ENCODE results near the gene PMM1.
A peak's percentile ranks its signal among the peaks of the same experiment; 100 is the strongest.
"Not testable (repeated sequence)": the region's sequence is repeated elsewhere in the genome, so short reads cannot be mapped to it uniquely, and the experiment has no call there.

The PMM1 gene

DNA sequence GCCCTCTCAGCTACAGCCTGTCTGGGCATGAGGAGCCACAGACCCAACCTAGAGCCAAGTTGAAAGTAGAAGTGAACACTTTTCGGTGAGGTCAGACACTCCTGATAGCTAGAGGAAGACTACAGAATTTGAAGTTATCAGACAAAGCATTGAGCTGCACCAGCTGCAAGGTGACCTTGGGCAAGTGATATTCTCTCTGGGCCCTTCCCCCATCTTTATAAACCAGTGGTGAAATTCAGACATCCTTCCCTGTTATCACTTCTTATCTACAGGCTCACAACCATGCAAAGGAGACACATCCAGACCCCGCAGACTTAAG is 8.0 kb upstream of the PMM1 start:
- DNase-seq (ENCODE audit: low read depth in 3 of 3, low spot score in 1 of 3) = no peak

DNA sequence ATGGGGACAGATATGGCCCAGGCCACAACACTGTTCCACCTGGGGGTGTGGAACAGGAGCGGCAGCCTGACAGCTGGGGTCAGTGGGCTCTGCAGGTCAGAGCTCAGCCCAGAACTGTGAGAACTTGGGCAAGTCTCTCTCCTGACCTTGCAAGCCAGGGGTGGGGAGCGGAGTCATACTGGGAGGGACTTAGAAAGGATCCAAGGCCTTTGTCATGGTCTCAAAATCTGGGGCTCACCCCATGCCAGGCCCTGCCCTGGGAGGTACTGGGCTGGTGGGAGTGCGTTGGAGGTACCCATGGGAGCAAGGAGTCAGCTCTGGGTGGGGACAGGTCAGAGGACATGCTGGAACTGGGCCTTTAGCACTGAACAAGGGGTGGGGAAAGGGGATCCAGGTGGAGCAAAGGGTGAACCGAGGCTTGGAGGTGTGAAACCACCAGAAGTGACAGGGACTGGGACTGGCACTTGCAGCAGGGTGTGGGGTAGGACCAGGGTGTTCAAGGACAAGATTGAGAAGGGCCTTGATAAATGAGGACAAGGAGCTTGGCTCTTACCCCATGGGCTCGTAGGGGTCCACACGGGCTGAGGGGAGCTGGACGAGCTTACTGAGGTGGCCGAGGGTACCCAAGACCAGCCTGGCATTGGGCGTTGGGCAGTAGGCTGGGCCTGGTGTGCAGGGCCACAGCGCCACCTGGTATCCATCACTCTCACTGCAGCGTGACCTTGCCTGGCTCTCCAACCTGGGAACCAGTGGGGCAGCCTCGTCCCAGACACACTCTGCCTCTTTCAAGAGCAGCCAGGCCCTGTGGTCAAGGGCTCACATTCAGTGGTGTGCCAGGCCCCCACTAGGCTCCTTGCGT is 7.4 kb upstream of the PMM1 start:
- peak in 1 of 3 donors; percentile 14 for DNase-seq (ENCODE audit: low read depth in 3 of 3, low spot score in 1 of 3)

GRCh38 chr22:41595703-41596102 is 6.1 kb upstream of the PMM1 start:
- no peak for DNase-seq (ENCODE audit: low read depth in 3 of 3, low spot score in 1 of 3)

DNA sequence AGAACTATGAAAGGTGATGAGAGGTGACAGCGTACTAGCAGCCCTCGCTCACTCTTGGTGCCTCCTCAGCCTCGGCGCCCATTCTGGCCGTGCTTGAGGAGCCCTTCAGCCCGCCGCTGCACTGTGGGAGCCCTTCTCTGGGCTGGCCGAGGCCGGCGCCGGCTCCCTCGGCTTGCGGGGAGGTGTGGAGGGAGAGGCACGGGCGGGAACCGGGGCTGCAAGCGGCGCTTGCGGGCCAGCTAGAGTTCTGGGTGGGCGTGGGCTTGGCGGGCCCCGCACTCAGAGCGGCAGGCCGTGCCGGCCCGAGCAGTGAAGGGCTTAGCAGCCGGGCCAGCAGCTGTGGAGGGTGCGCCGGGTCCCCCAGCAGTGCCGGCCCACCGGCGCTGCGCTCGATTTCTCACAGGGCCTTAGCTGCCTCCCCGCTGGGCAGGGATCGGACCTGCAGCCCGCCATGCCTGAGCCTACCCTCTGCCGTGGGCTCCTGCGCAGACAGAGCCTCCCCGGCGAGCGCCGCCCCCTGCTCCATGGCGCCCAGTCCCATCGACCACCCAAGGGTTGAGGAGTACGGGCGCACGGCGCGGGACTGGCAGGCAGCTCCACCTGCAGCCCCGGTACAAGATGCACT is 3.8 kb upstream of the PMM1 start:
- not testable (repeated sequence) for DNase-seq (ENCODE audit: low read depth in 3 of 3, low spot score in 1 of 3)

DNA sequence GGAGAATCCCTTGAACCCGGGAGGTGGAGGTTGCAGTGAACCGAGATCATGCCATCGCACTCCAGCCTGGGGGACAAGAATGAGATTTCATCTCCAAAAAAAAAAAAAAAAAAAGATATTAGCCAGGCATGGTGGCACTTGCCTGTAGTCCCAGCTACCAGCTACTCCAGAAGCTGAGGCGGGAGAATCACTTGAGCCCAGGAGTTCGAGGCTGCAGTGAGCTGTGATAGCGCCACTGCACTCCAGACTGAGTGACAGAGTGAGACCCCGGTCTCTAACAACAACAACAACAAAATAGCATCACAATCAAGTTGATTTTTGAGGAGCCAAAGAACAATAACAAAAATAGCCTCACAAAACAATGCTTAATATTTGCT is 2.3 kb downstream of the PMM1 start:
- no peak for DNase-seq (ENCODE audit: low read depth in 3 of 3, low spot score in 1 of 3)

- no peak for DNase-seq (ENCODE audit: low read depth in 3 of 3, low spot score in 1 of 3)
Observed at GRCh38 chr22:41585898-41586297, 3.7 kb downstream of the PMM1 start.

DNA sequence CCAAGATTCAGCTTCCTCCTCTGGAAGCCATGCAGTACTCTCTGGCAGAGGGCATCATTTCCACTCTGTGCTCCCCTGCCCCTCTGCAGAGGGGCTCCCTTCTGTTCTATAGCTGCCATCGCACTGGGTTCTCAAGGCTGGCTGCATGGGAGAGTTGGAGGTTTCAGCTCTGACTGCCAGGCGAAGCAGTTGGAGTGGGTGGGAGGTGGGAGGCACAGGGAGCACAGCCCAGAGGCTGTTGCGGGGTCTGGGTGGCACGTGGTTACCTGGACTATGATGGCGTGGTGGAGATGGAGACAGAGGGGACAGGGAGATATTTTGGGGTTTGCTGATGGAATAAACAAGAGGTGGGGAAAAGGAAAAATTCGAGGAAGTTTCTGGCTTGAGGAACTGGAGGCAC is 4.8 kb downstream of the PMM1 start:
- DNase-seq (ENCODE audit: low read depth in 3 of 3, low spot score in 1 of 3) = no peak

GRCh38 chr22:41582694-41583093 is 6.9 kb downstream of the PMM1 start:
- DNase-seq (ENCODE audit: low read depth in 3 of 3, low spot score in 1 of 3) = no peak

GRCh38 chr22:41579997-41580355 is 9.7 kb downstream of the PMM1 start:
- no peak for DNase-seq (ENCODE audit: low read depth in 3 of 3, low spot score in 1 of 3)

DNA sequence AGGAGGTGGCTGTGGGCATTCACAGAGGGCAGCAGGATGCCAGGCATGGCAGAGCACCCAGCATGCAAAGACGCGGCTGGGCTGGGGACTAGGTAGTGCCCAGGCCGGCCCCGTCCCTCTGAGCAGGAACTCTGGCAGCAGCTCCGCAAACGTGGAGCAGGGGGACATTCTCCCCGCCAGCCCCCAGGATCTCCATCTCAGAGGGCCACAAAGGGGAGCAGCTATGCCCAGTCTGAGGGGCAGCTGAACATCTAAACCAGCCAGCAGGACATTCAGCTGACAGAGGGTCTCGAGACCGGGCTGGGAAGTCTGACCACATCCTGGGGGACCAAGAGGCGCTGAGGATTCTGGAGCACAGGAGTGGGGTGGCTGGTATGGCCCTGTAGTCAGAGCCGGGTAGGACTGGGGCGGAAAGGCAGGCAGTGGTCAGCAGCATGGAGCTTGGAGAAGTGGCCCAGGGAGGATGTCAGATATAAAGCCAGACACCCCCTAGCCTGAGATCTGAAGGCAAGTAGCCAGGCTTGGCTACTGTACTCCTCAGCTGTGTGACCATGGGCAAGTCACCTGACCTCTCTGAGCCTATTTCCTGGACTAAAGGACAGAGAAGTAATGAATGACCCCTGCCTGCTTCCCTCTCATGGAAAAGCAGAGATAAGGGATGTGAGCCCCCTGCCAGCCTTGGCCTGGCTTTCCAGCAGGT is 10.2 kb downstream of the PMM1 start:
- no peak for DNase-seq (ENCODE audit: low read depth in 3 of 3, low spot score in 1 of 3)

GRCh38 chr22:41578818-41579217 is 10.8 kb downstream of the PMM1 start:
- no peak for DNase-seq (ENCODE audit: low read depth in 3 of 3, low spot score in 1 of 3)

- no peak for DNase-seq (ENCODE audit: low read depth in 3 of 3, low spot score in 1 of 3)
Observed at GRCh38 chr22:41578114-41578513, 11.5 kb downstream of the PMM1 start.

DNA sequence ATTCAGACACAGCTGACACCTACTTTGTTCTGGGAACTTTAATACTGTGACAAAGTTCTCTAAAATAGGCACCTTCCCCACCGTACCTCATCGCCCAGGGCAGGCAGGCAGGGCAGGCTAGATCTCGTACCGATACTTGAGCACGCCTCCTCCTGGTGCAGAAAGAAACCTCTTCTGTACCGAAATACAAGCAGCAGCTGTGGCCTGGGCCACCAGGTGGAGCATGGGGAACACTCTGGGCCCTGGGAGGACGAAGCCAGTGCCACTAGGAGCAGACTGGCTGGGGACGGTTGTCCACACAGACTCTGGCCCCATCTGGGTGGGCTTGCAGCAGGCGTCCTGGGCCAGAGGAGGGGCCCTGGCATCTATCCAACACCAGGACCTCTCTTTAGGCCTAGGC is 12.8 kb downstream of the PMM1 start:
- DNase-seq (ENCODE audit: low read depth in 3 of 3, low spot score in 1 of 3) = no peak

GRCh38 chr22:41575533-41575932 is 14.1 kb downstream of the PMM1 start:
- DNase-seq (ENCODE audit: low read depth in 3 of 3, low spot score in 1 of 3) = no peak

DNA sequence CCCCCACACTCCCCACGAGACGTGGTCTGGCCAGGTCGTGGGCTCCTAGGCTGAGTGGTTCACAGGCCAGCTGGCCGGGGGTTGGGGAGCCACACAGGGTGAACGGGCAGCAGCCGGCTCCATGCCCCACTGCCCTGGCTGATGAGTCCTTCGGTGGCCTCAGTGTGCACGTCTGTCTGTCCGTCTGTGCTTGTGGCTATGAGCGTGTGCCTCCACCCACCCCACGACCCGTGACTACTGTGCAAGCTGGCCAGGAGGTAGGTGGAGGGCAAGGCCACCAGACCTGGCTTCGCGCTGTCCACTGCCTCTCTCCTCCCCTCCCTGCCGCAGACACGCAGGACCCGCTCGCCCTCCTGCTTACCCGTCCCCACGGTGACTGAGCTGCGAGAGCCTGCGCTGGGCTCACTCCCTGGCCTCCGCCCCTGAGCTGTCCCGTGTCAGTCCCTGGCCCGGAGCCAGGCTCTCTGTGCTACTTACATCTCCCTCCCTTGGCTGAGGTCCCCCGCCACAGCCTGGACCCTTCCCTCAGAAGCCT is 14.7 kb downstream of the PMM1 start:
- DNase-seq (ENCODE audit: low read depth in 3 of 3, low spot score in 1 of 3) = no peak

GRCh38 chr22:41573677-41574076 is 16.0 kb downstream of the PMM1 start:
- no peak for DNase-seq (ENCODE audit: low read depth in 3 of 3, low spot score in 1 of 3)

- not testable (repeated sequence) for DNase-seq (ENCODE audit: low read depth in 3 of 3, low spot score in 1 of 3)
Observed at GRCh38 chr22:41572305-41572704, 17.3 kb downstream of the PMM1 start.

GRCh38 chr22:41571786-41572185 is 17.9 kb downstream of the PMM1 start:
- no peak for DNase-seq (ENCODE audit: low read depth in 3 of 3, low spot score in 1 of 3)

- no peak for DNase-seq (ENCODE audit: low read depth in 3 of 3, low spot score in 1 of 3)
Observed at GRCh38 chr22:41570221-41570620, 19.4 kb downstream of the PMM1 start.

DNA sequence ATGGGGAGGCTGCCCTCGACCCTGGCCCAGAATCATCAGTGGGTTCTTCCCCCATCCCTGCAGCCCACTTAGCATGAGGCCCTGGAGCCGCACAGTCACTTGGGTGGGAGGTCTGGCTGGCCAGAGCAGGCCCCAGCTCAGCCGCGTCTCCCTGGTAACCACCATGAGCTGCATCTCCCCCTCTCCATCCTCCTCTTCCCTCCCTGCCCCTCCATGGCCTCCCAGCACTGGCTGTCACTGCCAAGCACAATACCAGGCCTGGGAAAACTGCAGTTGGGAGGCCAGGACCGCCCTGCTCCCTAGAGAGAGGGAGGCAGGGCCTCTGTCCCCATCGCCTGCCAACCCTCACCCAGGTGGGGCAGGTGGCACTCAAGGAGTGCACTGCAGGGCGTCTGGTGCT is 20.8 kb downstream of the PMM1 start:
- no peak for DNase-seq (ENCODE audit: low read depth in 3 of 3, low spot score in 1 of 3)

DNA sequence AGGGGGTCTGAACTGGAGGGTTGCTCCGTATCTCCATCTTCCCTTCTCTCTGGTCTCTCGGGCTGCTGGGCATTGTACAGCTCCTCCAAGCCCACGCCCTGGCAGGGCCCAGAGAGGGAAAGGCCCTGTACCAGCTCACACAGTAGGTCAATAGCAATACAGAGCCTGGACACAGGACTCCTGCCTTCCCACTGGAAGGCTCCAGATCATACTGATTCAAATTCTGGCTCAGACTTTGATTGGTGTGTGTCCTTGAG is 22.2 kb downstream of the PMM1 start:
- no peak for DNase-seq (ENCODE audit: low read depth in 3 of 3, low spot score in 1 of 3)

DNA sequence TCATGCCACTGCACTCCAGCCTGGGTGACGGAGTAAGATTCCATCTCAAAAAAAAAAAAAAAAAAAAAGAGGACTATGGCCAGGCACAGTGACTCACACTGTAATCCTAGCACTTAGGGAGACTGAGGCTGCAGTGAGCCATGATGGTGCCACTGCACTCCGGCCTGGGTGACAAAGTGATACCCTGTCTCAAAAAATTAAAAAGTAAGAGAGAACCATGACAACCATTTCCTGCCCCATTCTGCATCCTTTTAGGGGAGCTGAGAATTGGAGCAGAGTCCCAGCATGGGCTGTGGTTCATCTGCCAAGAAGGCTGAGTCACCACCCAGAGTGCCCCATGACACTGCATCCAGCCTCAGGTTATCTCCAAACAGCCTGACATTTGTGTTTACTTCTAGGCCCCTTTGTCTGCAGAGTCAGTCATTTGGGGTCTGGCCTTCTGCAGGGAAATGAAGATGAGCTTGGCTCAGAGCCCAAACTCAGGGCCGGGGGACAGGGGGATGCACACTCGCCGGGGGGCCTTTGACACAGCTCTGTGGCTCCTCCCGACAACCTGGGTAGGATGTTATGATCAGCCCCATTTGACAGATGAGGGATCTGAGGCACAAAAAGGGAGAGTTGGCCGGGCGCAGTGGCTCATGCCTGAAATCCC is 24.1 kb downstream of the PMM1 start:
- DNase-seq (ENCODE audit: low read depth in 3 of 3, low spot score in 1 of 3) = no peak
